Type B pancreatic cell (in vitro differentiated cells): ENCODE data around the gene CENPP. TPM values are rescaled to one million over a fixed set of nuclear protein-coding genes. Genes with fewer than 3 reads are reported as not detected.

Experiments used
- DNase-seq: peaks from one replicate; pipeline ENCODE4 v3.0.0; 2021; ENCODE audit warnings: mixed read lengths; ENCODE audit not compliant: unreplicated experiment; ENCODE audit errors: extremely low spot score
- H3K27ac Mint-ChIP-seq: 2 replicates; pipeline ENCODE4 v1.8.0; 2021; ENCODE audit warnings: mild to moderate bottlenecking, mixed read lengths
- H3K27me3 Mint-ChIP-seq: 2 replicates; pipeline ENCODE4 v1.8.0; 2021; ENCODE audit warnings: mixed read lengths
- H3K36me3 Mint-ChIP-seq: 2 replicates; pipeline ENCODE4 v1.8.0; 2021; ENCODE audit warnings: mixed read lengths
- H3K4me1 Mint-ChIP-seq: one replicate; pipeline ENCODE4 v1.8.0; 2021; ENCODE audit warnings: mixed read lengths; ENCODE audit not compliant: unreplicated experiment
- H3K4me3 Mint-ChIP-seq: 2 replicates; pipeline ENCODE4 v1.8.0; 2021; ENCODE audit warnings: mild to moderate bottlenecking, mixed read lengths
- H3K9me3 Mint-ChIP-seq: 2 replicates; pipeline ENCODE4 v1.8.0; 2021; ENCODE audit warnings: mixed read lengths
- total RNA-seq: library from RNA; stranded (reverse); gene quantifications from 2 replicates; pipeline ENCODE4 v1.2.1, GENCODE V29; 2021; ENCODE audit warnings: low replicate concordance
- TF ChIP-seq, protein P1 (sequence below): fragments of 200-600 bp; sonication (generic); conservative IDR thresholded peaks from 2 replicates; pipeline ENCODE4 v1.5.0; 2021; ENCODE audit warnings: antibody characterized with exemption, mild to moderate bottlenecking

Gene CENPP
- total RNA-seq, 1 donor from 2014 or later: 7.6 TPM

DNA sequence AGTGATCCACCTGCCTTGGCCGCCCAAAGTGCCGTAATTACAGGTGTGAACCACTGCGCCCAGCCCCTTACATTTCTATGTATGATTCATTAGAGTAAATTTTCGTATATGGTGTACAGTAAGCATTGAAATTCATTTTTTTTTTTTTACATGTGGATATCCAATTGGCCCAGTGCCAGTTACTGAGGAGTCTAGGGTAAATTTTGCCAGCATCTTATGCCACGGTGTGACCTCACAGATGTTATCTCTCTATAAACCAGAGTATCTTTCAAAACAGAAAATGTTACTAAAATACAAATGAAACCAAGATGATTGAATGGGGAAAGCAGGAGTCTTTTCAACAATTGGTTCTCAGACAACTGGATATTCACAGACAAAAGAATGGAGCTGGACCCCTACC is 279.5 kb downstream of the CENPP start:
- H3K36me3 Mint-ChIP-seq: peaks cover 6% of the 10 kb centered on the region
- DNase-seq: no peak
- no peak overlapping the region for H3K27ac Mint-ChIP-seq
- no peak overlapping the region for H3K4me3 Mint-ChIP-seq
- no peaks in the 10 kb centered on the region for H3K27me3 Mint-ChIP-seq
- peaks cover 24% of the 10 kb centered on the region for H3K4me1 Mint-ChIP-seq
- peaks cover 7% of the 10 kb centered on the region for H3K9me3 Mint-ChIP-seq
- TF ChIP-seq, protein P1, sequence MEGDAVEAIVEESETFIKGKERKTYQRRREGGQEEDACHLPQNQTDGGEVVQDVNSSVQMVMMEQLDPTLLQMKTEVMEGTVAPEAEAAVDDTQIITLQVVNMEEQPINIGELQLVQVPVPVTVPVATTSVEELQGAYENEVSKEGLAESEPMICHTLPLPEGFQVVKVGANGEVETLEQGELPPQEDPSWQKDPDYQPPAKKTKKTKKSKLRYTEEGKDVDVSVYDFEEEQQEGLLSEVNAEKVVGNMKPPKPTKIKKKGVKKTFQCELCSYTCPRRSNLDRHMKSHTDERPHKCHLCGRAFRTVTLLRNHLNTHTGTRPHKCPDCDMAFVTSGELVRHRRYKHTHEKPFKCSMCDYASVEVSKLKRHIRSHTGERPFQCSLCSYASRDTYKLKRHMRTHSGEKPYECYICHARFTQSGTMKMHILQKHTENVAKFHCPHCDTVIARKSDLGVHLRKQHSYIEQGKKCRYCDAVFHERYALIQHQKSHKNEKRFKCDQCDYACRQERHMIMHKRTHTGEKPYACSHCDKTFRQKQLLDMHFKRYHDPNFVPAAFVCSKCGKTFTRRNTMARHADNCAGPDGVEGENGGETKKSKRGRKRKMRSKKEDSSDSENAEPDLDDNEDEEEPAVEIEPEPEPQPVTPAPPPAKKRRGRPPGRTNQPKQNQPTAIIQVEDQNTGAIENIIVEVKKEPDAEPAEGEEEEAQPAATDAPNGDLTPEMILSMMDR: no peak

- Mint-ChIP-seq H3K4me1 (peaks cover 19% of the 10 kb centered on the region), H3K9me3 (peaks cover 7% of the 10 kb centered on the region), H3K4me3 (no peak overlapping the region), H3K36me3 (peaks cover 14% of the 10 kb centered on the region), H3K27ac (no peak overlapping the region), H3K27me3 (no peaks in the 10 kb centered on the region)
- TF ChIP-seq, protein P1: no peak
- DNase-seq: no peak
These were observed 281.3 kb downstream of the CENPP start for GRCh38 chr9:92607088-92607487.

- Mint-ChIP-seq H3K27ac (no peak overlapping the region), H3K36me3 (peaks cover 17% of the 10 kb centered on the region), H3K9me3 (peaks cover 7% of the 10 kb centered on the region), H3K4me3 (no peak overlapping the region), H3K27me3 (no peaks in the 10 kb centered on the region), H3K4me1 (peaks cover 19% of the 10 kb centered on the region)
- TF ChIP-seq, protein P1: no peak
- no peak for DNase-seq
These were observed 282.0 kb downstream of the CENPP start for GRCh38 chr9:92607773-92608172.

- TF ChIP-seq, protein P1: no peak
- H3K36me3 Mint-ChIP-seq: peaks cover 17% of the 10 kb centered on the region
- H3K4me1 Mint-ChIP-seq: peaks cover 19% of the 10 kb centered on the region
- DNase-seq: no peak
- no peaks in the 10 kb centered on the region for H3K27me3 Mint-ChIP-seq
- H3K9me3 Mint-ChIP-seq: peaks cover 7% of the 10 kb centered on the region
- no peak overlapping the region for H3K27ac Mint-ChIP-seq
- H3K4me3 Mint-ChIP-seq: no peak overlapping the region
These were observed 282.6 kb downstream of the CENPP start for GRCh38 chr9:92608241-92608908.

DNA sequence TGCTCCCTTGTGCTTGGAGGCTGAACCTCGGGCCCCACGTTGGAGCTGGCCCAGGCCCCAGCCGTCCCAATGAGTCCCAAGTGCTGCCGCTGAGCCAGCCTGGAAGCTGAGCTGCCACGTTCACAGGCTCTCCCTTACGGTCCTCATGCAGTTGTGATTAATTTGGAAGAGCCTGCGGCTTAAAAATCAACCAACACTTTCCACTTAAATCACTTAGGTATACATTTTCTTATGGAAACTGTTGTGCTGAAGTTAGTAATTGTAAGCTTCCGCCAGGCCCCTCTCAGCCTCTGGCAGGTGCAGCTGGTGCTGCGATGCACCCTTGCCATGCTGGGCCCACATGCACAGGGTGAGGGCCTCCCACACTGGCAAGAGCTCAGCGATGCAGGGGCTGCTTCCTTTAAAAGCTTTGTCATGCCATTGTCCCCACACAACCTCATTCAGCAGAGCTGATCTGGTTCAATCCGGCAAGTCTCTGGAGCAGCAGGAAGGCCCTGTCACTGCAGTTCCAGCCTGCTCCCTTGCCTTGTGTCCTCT is 283.2 kb downstream of the CENPP start:
- H3K27ac Mint-ChIP-seq: no peak overlapping the region
- TF ChIP-seq, protein P1: no peak
- H3K27me3 Mint-ChIP-seq: no peaks in the 10 kb centered on the region
- peaks cover 19% of the 10 kb centered on the region for H3K4me1 Mint-ChIP-seq
- H3K9me3 Mint-ChIP-seq: peaks cover 3% of the 10 kb centered on the region
- peaks cover 12% of the 10 kb centered on the region for H3K36me3 Mint-ChIP-seq
- H3K4me3 Mint-ChIP-seq: no peak overlapping the region
- DNase-seq: no peak
